ENCODE results near the gene HDAC2.
"Not testable (repeated sequence)": the region's sequence is repeated elsewhere in the genome, so short reads cannot be mapped to it uniquely, and the experiment has no call there.

Gene HDAC2

DNA sequence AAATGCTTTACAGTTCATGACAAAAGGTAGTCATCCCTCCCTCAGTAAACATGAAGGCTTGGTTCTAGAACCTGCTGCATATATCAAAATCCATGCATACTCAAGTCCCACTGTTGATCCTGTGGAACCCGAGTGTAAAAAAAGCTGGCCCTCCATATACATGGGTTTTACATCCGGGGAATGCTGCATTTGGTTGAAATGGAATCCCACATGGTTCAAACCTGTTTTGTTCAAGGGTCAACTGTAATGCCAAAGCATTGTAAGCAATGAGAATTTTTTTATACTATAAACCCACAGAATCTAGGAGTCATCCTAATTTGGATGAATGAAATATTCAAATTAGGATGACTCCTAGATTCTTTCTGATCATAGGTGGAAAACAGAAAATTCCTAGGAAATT, 5.9 kb upstream of the HDAC2 start:
- DNase-seq (ENCODE audit: extremely low read depth in 1 of 2, low read depth in 1 of 2): no peak

DNA sequence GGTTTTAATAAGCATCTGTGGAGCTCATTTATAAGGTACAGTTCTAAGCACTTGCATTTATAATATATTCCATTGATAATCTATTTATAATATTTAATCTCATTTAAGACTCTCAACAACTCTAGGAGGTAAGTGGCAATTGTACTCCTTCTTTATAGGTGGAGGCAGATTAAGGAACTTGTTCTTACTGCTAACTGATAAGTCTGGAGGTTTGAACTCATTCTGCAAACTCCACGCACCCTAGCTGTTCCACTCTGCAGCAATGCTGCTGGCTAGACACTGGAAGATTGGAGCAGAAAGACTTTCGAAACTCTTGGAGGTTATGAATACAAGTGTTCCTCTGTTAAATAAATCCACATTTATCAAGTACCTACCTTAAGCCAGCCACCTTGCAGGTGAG, 793 bp upstream of the HDAC2 start:
- no peak for DNase-seq (ENCODE audit: extremely low read depth in 1 of 2, low read depth in 1 of 2)

DNA sequence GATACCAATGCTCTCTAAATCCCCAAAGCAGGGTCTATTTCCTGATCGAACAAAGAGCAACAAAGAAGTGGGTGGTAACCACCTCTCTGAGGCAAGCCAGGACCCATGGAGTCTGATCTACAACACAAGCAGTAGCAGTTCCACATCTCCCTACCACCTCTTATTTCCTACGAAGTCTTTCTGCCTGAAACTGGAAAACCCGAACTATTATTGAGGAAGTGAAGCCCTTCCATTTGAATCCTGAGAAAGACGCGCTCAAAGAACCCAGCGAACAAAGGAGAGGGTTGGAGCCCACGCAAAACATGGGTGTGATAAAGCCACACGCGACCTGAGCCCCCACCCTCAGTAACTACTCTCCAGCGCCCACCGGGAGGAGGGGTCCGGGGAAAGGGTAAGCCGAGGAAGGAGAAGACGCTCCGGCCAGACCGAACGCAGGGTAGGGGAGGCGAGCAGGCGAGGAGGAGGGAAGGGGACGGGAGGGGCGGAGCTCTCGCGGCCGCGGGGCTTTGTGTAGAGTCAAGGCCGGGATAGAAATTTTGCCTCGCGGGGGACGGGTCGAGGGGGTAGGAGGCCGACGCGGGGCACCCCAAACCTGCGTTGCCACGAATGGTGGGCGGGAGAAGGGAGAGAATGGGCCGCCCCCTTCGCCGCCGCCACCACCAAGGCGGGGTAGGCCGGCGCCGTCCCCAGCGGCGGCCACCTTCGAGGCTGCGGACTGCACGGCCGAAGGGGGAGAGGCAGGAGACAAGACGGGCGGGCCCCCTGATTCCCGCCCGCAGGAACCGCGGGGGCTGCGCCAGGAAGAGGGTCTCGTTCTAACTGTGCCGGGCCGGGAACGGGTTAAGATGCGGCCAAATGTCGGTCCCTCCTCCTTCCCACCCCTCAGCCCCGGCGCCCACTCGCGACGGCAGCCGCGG, 802 bp downstream of the HDAC2 start:
- peak; percentile 14 to 22 for DNase-seq (ENCODE audit: extremely low read depth in 1 of 2, low read depth in 1 of 2)

DNA sequence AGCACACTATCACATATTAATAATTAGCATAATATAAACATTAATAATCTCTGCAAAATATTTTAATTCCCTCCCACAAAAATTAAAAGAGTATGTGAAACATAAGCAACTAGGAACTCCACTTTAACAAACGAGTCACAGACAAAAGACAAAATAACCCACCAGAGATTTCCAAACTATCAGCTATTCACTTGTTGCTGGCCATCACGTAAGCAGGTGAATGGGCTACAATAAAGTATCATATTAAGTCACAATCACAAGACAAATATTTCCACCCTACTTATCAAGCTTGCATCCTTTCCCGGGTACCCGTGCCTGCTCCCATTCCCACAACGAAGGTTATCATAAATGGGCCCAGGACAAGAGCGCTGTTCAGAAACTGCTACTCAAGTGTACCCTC, 2.5 kb downstream of the HDAC2 start:
- no peak for DNase-seq (ENCODE audit: extremely low read depth in 1 of 2, low read depth in 1 of 2)

DNA sequence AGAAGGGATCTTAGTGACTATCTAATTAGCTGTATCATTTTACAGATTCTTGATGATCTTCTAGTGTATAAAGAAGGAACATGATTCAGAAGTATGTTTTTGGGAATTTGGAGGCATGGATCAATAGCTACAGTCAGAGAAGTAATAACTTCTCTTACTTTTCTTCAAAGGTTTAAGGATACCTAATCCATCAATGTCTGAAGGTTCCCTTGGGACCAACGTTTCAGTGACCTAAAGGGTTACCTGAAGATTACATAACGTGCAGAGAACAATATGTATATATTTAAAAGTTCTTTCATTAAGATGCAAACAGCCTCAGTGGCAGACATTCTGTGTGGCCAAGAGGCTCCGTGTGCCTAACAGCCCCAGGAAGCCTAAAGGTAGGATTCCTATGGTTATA, 3.2 kb downstream of the HDAC2 start:
- no peak for DNase-seq (ENCODE audit: extremely low read depth in 1 of 2, low read depth in 1 of 2)

DNA sequence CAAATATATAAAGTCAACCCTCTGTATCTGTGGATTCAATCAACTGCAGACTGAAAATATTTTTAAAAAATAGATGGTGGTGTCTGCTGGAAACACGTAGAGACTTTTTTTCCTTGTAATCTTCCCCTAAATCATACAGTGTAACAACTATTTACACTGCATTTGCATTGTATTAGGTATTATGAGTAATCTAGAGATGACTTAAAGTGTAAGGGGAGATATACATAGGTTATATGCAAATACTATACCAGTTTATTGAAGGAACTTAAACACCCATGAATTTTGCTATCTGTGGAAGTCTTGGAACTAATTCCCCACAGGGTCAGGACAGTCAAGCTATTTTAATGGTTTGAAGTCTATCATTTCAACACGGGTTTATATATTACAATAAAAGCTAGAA, 10.2 kb downstream of the HDAC2 start:
- DNase-seq (ENCODE audit: extremely low read depth in 1 of 2, low read depth in 1 of 2): no peak

DNA sequence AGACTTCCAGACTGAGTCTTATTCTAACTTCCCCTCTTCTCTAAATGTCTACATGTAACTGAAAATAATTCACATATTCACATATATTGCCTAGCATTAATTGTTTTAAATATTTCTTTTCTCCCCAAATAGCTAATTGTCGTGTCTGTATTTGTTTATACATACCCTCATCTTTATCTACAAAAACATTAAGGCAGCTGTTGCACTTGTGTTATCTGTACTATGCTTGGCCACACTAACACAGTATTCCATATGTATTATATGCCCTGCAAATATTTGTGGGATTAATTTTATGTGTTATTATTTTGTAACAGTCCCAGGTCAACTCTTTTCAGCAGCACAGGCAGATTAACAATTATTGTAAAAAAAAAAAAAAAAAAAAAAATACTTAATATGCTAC, 11.7 kb downstream of the HDAC2 start:
- no peak for DNase-seq (ENCODE audit: extremely low read depth in 1 of 2, low read depth in 1 of 2)

DNA sequence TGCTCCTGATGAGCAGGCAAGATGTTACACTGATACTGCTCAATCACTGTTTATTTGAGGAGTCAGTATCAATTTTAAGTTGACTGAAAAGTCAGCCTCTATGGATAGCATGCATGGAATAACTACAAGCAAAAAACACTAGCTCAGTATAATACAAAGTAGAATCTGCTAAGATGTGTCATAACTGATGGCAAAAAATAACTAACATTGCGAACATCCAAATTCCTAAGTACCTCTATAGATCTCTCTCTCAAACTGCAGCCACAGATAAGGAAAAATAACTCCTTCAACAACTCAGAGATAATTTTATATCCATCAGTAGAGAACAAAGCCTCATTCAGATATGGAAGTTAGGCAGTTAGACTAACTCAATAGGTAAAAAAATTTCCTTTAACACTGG, 16.3 kb downstream of the HDAC2 start:
- DNase-seq (ENCODE audit: extremely low read depth in 1 of 2, low read depth in 1 of 2): no peak

DNA sequence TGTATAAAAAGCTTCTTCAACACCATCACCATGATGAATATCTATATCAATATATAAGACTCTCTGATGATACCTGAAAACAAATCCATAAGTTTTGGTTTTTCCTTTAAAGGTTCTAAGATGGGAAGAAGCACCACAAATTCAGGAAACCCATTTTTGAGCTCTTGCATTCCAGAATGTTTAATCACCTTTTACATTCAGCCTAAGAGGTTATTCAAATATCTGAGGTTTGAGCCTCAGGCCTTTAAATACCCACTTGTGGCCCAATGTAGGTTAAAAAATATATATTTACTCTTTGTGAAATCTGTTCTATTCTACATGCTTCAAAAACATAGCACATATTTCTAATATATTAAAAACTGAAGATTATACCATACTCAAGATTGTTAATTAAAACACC, 17.6 kb downstream of the HDAC2 start:
- DNase-seq (ENCODE audit: extremely low read depth in 1 of 2, low read depth in 1 of 2): no peak

DNA sequence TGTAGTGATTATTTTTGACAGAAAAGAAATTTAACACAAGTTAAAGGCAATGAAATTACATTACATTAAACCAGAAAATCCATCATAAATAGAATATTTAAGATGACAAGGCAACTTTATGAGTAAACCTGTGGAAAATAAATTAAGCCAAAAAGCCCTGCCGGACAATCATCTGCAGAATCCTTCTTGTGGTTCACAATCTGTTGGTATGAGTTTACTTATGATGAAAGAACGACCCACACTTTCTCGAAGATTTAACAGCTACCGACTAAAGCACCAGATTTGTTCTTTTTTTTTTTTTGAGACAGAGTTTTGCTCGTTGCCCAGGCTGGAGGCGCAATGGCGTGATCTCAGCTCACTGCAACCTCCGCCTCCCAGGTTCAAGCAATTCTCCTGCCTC, 21.4 kb downstream of the HDAC2 start:
- no peak for DNase-seq (ENCODE audit: extremely low read depth in 1 of 2, low read depth in 1 of 2)

DNA sequence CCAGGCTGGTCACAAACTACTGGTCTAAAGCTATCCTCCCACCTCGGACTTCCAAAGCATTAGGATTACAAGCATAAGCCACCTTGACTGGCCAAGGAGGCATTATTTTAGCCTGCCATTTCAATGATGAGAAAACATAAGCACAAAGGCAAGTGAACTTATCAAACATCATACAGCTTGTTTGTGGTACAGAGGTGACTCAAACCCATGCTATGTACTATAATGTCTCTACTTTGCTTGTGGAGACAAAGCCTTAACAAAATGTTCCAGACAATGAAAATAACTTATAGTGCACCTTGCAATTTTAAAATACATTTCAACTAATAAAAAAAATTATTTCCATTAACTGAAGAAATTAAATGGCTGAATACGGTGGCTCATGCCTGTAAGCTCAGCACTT, 26.2 kb downstream of the HDAC2 start:
- DNase-seq (ENCODE audit: extremely low read depth in 1 of 2, low read depth in 1 of 2): no peak

DNA sequence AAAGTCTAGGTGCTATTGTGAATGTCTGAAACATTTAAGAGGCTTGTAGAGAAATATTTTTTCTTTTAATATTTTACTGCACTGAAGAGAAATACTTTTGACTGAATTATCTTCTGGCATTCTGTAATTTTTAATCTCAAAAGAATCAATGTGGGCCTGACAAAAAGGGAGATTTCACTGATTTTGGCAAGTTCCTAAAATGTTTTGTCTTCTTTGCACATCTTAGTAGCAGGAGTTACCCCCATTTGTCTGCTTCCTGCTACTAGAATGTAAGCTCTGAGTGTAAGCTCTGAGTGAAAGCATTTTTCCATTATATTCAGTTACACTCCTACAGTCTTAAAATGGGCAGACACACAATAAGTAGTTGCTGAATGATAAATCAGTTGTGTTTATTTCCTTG, 31.1 kb downstream of the HDAC2 start:
- no peak for DNase-seq (ENCODE audit: extremely low read depth in 1 of 2, low read depth in 1 of 2)

DNA sequence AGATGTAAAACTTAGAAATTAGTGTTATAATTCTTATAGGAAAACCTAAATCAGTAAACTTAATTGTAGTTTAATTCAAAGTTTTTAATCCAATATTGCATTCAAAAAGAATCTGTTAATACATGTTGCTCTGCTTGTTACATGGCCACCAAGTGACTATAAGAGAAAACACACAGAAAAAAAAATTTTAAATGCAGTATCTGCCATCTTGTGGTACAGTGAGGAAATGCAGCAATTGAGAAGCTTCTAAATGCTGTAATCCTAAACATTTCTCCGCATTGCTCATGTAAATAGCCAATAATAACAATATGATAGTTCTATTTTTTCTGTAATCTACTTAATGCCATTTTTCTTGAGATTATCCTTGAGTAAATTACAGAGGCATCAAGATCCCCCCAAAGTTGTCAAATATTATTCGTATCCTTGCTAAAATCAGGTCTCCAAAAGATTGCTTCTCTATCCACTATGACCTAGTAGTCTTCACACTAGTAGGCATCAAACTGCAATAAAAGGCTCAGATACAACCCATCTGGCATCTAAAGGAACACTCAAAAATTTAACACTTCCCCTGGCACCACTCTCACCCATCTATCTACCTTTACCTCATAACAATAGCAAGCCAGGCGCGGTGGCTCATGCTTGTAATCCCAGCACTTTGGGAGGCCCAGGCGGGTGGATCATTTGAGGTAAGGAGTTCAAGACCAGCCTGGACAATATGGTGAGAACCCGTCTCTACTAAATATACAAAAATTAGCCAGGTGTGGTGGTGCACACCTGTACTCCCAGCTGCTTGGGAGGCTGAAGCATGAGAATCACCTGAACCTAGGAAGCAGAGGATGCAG, 34.6 kb downstream of the HDAC2 start:
- no peak for DNase-seq (ENCODE audit: extremely low read depth in 1 of 2, low read depth in 1 of 2)

DNA sequence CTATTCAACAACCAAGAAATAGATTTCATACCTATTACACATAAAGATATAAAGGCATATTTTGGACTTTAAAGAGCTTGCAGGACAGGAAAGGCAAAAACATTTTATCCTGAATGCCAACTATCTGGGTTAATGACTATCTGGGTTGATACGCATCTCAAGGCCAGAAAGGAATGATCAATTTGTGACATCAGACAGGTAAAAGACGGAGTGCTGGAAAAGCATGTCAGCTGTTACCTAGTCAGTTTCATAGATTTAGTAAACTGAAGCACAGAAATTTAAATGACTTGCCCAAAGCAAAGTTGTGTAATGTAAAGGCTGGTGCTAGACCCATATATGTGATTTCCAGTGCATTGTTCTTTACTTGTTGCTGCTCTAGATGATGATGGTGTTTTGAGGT, 36.8 kb downstream of the HDAC2 start:
- DNase-seq (ENCODE audit: extremely low read depth in 1 of 2, low read depth in 1 of 2): no peak

DNA sequence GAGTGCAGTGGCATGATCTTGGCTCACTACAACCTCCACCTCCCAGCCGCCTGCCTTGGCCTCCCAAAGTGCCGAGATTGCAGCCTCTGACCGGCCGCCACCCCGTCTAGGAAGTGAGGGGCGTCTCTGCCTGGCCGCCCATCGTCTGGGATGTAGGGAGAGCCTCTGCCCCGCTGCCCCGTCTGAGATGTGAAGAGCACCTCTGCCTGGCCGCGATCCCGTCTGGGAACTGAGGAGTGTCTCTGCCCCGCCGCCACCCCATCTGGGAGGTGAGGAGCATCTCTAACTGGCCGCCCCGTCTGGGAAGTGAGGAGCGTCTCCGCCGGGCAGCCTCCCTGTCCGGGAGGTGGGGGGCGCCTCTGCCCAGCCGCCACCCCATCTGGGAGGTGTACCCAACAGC, 39.0 kb downstream of the HDAC2 start:
- DNase-seq (ENCODE audit: extremely low read depth in 1 of 2, low read depth in 1 of 2): not testable (repeated sequence)

DNA sequence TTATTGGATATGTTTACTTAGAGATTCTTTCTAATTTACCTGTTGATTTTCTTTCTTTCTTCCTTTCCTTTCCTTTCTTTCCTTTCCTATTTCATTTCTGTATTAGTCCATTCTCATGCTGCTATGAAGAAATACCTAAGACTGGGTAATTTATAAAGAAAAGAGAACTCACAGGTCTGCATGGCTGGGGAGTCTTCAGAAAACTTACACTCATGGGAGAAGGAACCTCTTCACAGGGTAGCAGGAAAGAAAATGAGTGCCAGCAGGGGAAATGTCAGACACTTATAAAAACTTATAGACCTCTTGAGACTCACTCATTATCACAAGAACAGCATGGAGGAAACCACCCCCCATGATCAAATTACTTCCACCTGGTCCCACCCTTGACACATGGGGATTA, 40.8 kb downstream of the HDAC2 start:
- no peak for DNase-seq (ENCODE audit: extremely low read depth in 1 of 2, low read depth in 1 of 2)

DNA sequence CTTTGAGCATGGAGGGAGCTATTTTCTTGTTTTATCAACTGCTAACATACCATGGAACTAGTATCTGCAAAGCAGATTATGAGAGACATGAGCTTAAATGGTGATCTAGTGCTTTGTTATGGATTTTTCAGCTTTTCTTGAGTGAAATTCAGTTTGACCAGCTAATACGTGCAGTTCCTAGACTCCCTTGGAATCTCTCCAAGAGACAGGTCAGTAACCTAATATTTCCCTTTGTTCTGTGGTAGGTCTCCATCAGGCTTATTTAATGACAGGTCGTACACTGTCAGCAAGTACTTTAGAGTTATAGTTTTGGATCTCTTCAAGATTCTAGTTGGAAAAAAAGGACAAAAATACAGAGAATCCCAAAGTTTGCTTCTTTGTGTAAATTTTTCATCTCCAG, 43.9 kb downstream of the HDAC2 start:
- DNase-seq (ENCODE audit: extremely low read depth in 1 of 2, low read depth in 1 of 2): no peak

DNA sequence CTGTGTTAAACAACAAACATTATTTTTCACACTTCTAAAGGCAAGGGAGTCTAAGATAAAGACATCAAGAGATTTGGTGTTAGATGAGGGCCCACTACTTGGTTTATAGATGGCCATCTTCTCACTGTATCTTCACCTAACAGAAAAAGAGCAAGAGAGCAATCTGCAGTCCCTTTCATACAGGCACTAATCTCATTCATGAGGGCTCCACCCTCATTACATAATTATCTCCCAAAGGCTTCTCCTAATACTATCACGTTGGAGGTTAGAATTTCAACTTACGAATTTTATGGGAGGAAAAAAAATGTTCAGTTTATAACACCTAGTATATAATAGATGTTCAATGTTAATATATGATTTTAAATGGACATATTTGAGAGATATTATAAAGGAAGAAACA, 45.6 kb downstream of the HDAC2 start:
- DNase-seq (ENCODE audit: extremely low read depth in 1 of 2, low read depth in 1 of 2): no peak

DNA sequence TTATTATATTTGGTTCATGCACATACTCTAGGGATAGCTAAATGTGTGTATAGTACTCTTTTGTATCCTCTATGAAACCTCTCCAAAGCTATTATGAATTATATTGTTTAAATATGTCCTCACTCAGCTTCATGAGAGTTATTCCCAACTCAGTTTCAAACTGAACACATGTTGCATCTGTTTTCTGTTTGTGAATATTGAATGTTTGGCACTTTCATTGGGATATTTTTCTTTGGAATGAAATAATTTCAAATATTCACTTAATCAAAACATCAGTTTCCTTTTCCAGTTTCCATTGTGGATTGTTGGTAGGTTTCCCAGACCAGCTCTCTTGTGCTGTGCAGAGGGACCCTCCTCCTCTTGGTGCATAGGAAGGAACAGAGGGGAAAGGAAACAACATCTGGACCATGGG, 46.6 kb downstream of the HDAC2 start:
- DNase-seq (ENCODE audit: extremely low read depth in 1 of 2, low read depth in 1 of 2): no peak

DNA sequence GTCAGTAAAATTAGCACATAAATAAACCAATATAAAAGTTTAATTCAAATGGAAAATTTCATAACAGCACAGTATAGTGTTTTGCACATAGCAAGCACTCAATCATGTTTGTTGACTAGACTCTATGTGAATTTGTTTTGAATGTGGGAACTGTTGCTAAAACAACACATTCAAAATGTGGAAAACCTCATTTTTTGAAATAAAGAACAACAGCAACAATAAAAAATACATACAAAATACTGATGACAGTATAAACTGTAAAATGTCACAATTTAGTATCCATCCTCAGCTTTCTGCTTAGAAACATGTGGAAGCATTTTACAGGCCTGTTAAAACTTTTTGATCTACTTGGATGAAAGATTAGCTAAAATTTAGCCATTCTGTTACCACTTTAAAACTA, 47.4 kb downstream of the HDAC2 start:
- DNase-seq (ENCODE audit: extremely low read depth in 1 of 2, low read depth in 1 of 2): no peak

DNA sequence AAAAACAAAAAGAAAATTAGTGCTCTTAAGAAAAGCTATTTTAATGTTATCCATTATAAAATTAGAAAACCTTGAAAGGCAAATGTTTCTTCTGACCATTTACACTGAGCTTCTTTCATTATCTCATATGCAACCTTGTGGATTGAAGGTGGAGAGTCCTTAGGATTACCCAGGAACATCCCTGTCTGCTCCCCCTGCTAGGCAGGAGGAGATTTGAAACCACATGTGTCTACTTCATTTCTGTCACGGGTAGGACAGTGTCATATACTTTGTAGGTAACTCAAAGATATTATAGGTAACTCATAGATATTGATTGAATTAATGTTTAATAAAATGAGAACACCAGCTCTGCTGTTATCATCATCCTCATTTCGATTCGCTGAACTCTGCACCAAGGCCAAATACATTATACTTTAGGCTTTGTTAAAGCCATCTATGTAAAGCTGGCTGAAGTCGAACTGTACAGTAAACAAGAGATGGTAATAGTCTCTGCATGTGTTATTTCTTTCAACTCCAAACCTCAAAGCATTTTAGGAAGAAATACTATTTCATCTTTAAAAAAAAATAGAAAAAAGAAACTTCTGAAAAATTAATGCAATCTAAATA, 49.5 kb downstream of the HDAC2 start:
- no peak for DNase-seq (ENCODE audit: extremely low read depth in 1 of 2, low read depth in 1 of 2)

Data from stimulated activated CD8-positive, alpha-beta memory T cell treated with anti-CD3 and anti-CD28 coated beads, Interleukin-7, amount 100 ng/mL, for 48 hours (primary cell).